Stimulated activated CD8-positive, alpha-beta memory T cell treated with anti-CD3 and anti-CD28 coated beads, Interleukin-4, amount 100 ng/mL, for 24 hours (primary cell): ENCODE results near the gene CLPX.
"Not testable (repeated sequence)": the region's sequence is repeated elsewhere in the genome, so short reads cannot be mapped to it uniquely, and the experiment has no call there.

Source experiments
- DNase-seq: peaks from one replicate; pipeline ENCODE4 v3.0.0-alpha.2; 2020; ENCODE audit warnings: low read depth

Gene CLPX

GRCh38 chr15:65184868-65185717, at the start of gene CLPX:
TSS of gene CLPX (minus strand) at chr15:65185342. CDS start at chr15:65185153, 189 bp downstream.
- DNase-seq: peak; percentile 82

GRCh38 chr15:65233696-65234095, 48.6 kb upstream of the CLPX start:
- DNase-seq: no peak

- DNase-seq: no peak
Measured at GRCh38 chr15:65232520-65232919, 47.4 kb upstream of the CLPX start.

- no peak for DNase-seq
Measured at GRCh38 chr15:65231306-65231705, 46.2 kb upstream of the CLPX start.

- not testable (repeated sequence) for DNase-seq
Measured at GRCh38 chr15:65226901-65227300, 41.8 kb upstream of the CLPX start.

GRCh38 chr15:65226221-65226620, 41.1 kb upstream of the CLPX start:
- DNase-seq: no peak

GRCh38 chr15:65223996-65224395, 38.9 kb upstream of the CLPX start:
- DNase-seq: no peak

- DNase-seq: no peak
Measured at GRCh38 chr15:65222891-65223290, 37.7 kb upstream of the CLPX start.

GRCh38 chr15:65221697-65222096, 36.6 kb upstream of the CLPX start:
- no peak for DNase-seq

GRCh38 chr15:65219137-65219536, 34.0 kb upstream of the CLPX start:
- DNase-seq: no peak

- DNase-seq: no peak
Measured at GRCh38 chr15:65217526-65218482, 32.7 kb upstream of the CLPX start.

- no peak for DNase-seq
Measured at GRCh38 chr15:65215496-65215895, 30.4 kb upstream of the CLPX start.

- DNase-seq: no peak
Measured at GRCh38 chr15:65214010-65214409, 28.9 kb upstream of the CLPX start.

- no peak for DNase-seq
Measured at GRCh38 chr15:65213241-65213640, 28.1 kb upstream of the CLPX start.

- DNase-seq: peak; percentile 24
Measured at GRCh38 chr15:65212097-65212496, 27.0 kb upstream of the CLPX start.

- DNase-seq: no peak
Measured at GRCh38 chr15:65211482-65211982, 26.4 kb upstream of the CLPX start.

GRCh38 chr15:65210770-65211481, 25.8 kb upstream of the CLPX start, which contains the start of gene CILP:
TSS of gene CILP (minus strand) at chr15:65211473. CDS start at chr15:65209755, 1,718 bp downstream.
- no peak for DNase-seq

GRCh38 chr15:65209701-65210643, 24.8 kb upstream of the CLPX start:
- DNase-seq: no peak

GRCh38 chr15:65208647-65209046, 23.5 kb upstream of the CLPX start:
- no peak for DNase-seq

GRCh38 chr15:65207280-65207840, 22.2 kb upstream of the CLPX start:
- no peak for DNase-seq
